Activated T-helper 1 cell treated with anti-CD3 and anti-CD28 coated beads, Interleukin-2, amount 50 U/mL, for 16 hours (primary cell): ENCODE results near the gene ABHD16B.
"Not testable (repeated sequence)": the region's sequence is repeated elsewhere in the genome, so short reads cannot be mapped to it uniquely, and the experiment has no call there.

ENCODE experiments used
- DNase-seq, 2 donors: peaks; one replicate each; pipeline ENCODE4 v3.0.0-alpha.2; 2020; ENCODE audit warnings: low read depth in 1 of 2, low spot score in 1 of 2

The ABHD16B gene

DNA sequence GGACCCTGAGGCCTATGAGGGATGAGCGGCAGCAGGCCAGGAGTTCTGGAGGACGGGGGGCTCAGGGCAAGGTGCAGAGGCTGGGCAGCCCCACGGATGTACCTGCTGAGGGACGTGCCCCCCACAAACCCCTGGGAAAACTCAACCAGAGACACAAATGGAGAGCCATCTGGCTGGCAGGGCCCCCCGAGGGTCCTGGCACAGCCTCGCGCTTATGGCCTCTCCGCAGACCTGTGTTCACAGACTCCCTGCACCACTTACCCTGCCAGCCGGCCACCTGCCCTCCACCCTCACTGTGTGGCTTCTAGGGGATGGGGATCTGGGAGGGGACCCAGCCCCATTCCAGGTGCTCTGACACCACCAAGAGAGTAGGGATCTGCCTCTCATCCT lies 26.8 kb upstream of the ABHD16B start:
- DNase-seq: no peak

DNA sequence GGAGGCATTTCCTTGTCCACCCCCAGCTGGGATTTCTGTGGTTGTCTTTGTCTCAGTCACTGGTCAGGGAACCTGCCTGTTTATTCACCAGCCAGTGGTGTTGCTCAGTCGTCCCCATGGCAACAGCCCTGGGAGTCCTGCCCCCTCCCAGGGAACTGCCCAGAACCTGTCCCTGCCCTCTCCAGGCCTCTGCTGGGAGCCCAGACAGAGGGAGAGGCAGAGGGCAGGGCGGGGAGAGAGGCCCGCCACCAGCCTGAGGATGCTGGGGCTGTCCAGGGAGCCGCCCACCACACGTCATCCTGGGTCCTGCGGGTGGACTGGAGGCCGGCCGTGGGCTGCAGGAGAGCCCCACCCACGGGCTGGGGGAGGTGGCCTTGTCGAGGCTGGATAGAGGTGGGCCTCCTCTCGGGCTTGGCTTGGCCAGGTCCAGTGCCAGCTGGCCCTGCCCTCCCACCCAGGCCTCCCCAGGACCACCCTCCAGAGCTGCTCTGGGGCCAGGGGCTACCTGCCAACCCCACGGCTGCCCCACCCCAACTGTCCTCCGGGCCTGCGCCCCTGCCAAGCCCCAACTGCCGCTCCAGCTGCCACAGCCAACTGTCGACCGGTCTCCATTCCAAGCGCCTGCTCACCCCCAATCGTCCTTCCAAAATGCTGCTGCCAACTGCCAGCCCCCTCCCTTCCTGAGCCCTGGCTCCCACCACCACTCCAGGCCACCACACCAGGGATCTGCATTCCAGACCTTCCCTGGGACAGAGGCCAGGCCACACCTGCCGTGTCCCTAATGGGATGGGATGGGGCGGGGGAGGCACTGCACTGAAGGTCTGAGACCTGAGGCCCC lies 26.1 kb upstream of the ABHD16B start:
- no peak for DNase-seq

DNA sequence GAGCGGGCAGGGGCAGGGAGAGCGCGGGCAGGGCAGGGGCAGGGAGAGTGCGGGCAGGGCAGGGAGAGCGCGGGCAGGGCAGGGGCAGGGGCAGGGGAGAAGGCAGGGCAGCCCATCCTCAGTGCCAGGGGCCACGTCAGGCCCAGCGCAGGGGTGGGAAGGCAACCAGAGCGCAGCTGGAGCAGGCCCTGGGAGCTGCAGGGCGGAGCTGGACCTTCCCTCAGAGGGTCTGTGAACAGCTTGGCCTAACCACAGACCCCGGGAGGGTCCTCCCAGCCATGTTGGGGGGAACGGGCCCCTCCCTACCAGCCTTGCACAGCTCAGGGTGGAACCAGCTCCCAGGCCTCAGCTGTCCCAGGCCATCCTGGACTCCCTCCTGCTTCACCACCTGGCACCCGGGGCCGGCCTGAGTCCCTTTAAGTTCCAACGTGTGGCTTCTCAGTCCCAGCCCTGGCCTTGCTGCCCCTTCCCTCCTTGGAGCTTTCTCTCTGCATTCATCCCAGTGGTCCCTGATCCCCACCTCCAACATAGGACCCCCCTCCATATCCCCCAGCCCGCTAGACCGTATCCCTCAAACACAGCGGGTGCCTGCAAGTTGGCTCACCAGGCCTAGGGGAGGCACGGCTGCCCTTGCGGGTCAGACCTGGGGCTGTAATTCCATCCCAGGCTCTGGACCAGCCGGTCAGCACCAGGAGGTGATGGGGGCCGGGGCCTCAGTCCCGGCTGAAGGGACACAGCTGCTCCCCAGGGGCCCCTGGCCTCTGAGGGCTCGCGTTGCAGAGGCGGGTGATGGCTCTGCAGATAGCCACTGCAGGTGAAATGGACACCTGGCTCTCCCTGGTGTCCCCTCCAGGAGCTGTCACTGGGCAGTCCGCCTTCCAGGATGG lies 24.6 kb upstream of the ABHD16B start:
- no peak for DNase-seq

DNA sequence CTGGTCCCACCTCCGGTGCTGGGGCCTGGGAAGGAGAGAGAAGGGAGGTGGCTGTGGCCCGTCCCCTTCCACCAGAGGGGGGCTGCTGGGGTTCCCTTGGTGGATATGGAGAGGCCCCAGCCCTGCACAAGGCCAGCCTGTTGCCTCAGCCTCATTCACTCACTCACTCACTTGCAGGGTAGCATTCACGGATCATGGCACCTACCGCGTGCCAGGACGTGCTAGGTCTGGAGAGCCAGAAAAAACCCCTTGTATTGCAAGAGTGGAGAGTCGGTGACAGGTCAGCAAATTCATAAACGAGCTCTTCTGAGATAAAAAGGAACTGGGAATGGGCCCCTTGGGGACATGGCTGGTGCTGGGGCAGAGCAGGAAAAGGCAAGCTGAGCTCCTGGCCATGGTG lies 23.8 kb upstream of the ABHD16B start:
- DNase-seq: no peak

DNA sequence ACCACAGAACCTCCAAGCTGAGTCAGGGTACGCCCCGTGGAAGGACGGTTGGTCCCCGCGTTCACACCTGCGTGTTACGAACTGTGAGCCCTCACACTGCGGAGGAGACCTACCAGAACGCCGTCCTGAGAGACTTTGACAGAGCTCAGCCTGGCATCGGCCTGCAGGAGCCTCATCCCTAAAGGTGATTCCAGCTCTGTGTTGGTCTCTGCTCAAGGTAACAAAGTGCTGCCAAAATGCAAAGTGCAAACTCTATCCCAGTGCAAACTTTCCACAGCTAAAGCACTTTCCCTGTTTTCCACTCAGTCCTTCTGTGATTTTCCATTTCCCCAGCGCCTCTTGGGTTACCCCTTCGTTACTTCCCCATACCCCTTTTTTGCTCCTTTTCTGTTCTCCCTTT lies 21.7 kb upstream of the ABHD16B start:
- no peak for DNase-seq

DNA sequence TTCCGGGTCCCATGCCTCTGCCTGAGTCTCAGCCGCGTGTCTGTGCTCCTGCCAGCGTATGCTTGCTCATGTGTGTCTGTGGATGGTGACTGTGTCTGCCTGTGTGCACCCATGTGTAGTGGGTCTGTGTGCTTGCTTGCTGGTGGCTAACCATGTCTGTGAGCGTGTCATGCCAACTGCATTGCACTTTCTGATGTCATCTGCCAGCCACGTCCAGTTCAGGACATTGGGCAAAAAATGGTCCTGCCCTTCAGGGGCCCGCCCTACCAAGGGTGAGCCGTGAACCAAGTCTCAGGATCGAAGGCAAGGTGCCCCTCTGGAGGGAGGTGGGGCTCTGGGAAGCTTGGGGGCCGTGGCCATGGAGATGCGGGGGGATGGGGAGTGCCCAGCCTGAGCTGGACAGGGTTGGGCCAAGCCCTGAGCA lies 20.9 kb upstream of the ABHD16B start:
- no peak for DNase-seq

DNA sequence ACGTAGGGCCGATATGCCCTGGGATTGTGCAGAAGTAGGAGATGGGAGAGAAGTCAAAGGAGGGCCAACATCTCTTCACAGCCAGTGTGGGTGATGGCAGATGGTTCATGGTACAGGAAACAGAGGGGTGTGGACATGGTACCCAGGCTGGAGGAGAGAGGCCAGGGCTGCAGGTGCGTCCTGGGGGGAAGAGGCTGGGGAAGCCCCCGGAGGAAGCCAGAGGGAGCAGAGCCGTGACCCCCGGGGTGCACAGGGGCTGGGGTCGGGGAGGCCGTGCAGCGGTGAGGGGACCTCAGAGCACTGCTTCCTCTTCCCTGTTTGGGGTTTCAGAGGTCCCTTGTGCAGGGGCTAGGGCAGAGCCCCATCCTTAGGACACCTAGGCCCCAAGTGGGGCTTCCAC lies 19.0 kb upstream of the ABHD16B start:
- DNase-seq: no peak

DNA sequence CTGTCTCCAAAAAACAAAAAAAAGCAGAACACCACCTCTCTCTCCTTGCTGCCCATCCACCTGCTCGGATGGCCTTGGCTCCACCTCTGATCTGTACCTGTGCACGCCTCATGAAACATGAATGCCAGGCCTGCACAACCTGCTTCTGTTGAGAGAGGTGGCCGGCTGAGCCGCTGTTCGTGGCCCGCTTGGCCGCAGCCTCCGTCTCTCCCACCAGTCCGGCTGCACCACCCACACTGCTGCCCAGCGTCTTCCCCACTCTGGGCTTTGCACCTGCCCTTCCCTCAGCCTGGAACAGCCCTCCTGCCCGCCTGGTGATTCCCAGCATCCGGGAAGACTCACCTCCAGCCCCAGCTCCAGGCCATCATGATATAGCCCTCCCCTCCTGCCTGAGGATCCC lies 18.1 kb upstream of the ABHD16B start:
- DNase-seq: no peak

DNA sequence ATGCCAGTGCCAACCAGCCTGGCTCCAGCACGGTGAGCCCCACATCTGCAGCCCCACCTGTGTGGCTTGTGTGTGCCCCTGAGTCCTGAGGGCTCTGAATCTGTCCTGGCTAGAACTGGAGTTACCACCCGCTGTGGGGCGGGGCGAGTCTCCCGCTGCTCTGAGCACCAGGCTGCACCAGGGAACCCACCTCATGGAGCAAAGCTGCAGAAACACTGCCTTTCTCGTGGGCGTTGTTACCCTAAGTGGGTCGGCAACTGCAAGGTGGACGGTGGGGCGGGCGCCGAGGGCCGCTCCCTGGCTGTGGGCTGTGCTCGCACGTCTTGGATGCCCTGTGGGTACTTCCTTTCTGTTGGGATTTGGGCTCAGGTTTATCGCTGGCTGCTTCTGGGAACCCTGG lies 17.5 kb upstream of the ABHD16B start:
- no peak for DNase-seq

DNA sequence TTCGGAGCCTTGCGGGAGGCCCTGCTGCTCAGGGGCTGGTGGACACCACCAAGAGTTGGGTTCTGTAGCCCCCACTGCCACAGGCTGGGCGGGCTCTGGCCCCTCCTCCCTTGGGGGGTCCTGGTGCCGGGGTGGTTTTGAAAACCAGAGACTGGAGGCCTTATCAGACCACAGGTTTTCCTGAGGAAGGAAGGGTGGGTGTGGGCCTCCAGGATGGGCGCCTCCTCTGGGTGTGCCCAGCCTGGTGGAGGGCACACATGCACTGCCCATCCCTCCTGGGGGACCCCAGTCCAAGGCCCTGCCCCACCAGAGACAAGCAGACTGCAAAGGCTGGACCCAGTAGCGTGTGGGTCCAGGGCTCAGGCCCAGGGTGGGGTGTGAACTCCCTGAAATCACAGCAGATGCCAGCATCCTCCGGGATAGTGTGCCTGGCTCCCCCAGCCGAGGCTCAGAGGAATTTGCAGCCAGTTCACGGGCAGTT lies 16.7 kb upstream of the ABHD16B start:
- no peak for DNase-seq

DNA sequence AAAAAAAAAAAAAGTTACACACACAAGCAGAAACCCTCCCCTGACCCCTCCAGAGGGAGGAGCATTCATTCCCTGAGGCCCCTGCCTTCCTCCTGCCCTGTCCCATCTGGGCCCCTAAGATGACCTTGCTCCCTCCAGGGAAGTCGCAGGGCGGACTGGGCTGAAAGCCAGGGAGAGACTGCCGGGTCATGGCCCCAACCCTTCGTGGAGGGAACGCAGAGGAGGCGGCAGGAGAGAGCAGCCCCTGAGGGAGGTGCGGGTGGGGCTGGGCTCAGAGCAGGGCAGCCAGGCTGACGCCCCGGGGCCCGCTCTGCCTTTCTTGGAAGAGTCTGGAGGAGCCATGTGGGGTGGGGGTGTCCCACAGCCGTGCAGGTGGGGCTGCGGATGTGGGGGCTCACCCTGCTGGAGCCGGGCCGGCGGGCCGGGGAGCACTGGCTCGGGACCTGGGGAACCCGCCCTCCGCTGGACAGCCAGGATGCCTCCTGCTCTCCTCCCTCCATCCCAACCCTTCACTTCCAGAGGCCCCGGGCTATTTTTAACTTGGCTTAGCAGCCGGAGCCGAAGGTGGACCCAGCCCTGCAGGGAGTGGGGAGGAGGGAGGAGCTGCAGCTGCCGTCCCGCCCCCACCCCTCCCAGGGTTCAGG lies 15.0 kb upstream of the ABHD16B start:
- DNase-seq: no peak

DNA sequence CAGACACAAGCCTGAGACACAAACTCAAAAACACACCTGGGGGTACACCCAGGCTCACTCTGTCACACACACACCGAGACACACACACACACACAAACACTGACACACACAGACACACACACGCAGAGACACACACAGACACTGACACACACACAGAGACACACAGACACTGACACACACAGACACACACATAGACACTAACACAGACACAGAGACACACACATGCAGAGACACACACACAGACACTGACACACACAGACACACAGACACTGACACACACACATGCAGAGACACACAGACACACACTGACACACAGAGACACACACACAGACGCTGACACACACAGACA lies 14.4 kb upstream of the ABHD16B start:
- no peak for DNase-seq

DNA sequence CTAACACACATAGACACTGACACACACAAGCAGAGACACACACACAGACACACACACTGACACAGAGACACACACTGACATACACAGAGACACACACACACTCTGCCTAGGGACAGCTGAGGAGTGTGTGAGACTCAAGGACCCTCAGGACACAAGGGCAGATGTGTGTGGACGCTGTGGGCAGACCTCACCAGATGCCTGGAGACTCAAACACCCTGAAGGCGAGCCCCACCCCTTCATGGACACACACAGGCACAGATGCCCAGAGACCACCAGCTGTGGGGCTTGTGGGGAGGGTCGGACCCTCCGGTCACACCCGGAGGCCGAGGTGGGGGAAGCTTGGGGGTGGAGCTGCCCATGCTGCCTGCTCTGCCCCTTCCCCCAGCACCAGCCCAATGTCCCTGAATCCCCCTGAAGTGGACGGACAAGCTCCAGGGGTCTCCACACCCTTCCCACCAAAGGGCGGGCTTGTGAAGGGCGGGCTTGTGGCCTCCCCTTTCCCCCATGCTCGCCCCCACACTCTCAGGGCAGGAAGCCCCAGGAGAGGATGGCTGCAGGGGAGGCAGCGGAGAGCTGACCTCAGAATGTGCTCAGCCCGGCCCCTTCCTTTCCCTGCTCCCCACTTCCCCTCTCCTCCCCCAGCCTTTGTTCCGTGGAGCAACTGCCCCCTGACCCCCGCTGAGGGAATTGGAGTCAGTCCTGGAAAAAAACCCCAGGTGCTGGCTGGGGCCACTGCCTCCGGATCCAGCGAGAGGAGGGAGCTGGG lies 13.9 kb upstream of the ABHD16B start:
- DNase-seq: no peak

DNA sequence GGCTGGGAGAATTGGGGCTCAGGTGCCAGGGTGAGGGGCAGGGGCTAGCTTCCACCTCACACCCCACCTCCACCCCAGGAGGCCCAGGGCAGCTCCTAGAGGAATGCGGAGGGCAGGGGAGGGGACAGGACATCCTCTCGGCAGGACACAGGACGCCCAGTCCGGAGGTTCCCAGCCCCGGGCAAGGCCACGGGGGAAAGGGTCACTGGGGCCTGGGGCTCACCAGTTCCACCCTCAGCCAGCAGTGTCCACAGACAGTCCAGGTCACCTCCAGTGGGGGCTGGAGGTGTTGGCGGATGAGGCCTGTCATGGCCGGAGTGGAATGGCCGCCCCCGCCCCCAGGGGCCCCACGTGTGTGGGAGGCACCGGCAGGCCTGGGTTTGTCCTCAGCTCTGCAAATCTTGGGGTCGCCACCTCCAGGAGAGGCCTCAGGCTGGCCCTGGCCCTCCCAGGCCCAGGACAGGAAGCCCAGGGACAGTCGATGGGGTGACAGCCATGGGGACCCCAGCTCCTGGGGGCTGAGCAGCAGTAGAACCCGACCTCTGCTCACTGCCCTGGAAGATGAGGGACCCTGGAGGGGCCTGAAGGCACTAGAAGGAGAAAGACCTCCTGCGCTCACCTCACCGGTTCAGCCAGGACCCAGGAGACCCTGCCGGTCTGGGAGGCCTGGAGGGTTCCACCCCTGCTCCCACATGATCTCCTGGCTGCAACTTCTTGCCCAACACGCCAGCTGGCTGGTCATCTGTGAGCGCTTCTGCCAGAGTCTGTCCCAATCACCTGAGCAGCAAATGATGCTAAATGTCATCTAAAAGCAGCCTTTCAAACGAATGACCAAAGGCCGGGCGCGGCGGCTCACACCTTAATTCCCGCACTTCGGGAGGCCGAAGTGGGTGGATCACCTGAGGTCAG lies 13.0 kb upstream of the ABHD16B start:
- no peak for DNase-seq

DNA sequence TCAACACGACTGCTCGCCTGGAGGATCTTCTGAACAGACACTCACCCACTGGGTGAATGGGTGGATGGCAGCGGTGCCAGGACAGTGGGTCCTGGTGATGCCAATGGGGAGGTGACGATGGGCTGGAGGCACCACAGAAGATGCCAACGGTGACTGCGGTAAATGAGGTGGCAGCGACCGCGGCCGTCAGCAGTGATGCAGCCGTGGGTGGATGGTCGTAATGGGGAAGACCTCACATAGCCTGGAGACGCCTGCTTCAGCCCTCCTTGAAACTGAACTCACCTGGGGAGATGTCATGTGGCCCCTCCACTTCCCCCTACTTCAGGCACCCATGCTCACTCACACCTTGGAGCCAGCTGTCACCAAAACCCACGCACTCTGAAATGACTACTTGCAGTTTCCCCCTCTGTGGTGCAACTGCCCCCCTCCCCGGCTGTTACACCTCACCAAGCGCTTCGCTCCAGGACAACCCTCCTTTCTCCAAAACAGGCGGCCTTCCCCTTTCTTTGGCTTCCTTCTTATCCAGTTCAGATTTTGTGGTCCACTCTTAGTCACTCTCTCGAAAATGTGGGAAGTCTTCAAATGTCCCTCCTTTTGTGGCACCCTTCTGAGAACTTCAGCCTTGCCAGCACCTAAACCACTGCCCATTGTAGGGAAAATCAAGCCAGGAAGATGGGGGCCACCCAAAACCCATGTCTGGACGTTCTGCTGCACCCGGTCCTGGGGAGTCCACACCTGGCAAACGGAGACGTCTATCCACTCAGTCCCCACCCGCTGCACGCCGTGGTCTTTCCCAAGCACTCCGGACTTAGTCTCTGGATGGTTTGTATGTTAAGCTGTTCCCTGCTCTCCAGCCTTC lies 10.4 kb upstream of the ABHD16B start:
- DNase-seq: no peak

DNA sequence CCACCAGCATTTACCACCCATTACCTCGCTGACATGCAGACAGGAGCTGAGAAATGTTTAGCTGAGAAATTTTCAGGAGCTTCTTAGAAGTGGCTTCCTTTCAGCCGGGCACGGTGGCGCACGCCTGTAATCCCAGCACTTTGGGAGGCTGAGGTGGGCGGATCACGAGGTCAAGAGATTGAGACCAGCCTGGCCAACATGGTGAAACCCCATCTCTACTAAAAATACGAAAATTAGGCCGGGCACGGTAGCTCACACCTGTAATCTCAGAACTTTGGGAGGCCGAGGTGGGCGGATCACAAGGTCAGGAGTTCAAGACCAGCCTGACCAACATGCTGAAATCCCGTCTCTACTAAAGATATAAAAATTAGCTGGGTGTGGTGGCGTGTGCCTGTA lies 9.8 kb upstream of the ABHD16B start:
- DNase-seq: not testable (repeated sequence)

DNA sequence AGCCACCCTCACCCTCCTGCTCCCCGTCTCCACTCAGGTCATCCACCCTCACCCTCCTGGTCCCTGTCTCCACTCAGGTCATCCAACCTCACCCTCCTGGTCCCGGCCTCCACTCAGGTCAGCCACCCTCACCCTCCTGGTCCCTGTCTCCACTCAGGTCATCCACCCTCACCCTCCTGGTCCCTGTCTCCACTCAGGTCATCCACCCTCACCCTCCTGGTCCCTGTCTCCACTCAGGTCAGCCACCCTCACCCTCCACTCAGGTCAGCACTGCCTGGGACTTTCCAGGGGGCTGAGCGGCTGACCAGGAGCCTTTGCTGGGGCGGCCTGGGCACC lies 7.6 kb upstream of the ABHD16B start:
- not testable (repeated sequence) for DNase-seq

DNA sequence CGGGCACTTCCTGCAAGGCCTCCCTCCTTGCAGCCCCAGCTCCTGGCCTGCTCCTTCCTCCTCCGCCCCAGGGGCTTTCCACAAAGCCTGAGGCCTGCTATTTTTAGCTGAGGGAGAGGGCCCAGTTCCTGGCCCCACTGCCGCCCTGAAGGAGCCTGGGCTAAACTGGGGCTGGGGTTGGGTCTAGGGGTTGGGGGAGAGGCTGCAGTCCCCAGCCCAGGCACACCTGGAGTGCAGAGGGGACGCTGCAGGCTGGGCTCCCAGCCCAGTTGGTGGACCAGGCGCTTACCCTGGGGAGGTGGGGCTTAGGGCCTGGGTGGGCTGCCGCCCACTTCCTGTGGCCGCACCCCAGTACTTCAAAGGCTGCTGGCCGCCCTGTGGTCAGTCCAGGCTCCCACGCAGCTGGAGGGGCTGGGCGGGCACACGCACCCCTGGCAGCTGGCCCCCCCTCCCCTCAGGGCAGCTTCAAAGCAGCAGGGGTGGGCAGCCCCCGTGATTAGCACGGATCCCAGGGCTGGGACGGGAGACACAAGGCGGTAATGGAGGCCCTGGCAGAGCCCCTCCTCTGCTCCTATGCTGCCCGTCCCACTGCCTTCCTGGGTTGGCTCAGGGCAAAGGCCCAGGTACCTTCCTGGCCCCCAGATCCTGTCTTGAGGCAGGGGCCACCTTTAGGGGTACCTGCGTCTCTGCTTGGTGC lies 7.1 kb upstream of the ABHD16B start:
- no peak for DNase-seq
